ENCODE measurements around the gene SFXN3.

SFXN3 gene

DNA sequence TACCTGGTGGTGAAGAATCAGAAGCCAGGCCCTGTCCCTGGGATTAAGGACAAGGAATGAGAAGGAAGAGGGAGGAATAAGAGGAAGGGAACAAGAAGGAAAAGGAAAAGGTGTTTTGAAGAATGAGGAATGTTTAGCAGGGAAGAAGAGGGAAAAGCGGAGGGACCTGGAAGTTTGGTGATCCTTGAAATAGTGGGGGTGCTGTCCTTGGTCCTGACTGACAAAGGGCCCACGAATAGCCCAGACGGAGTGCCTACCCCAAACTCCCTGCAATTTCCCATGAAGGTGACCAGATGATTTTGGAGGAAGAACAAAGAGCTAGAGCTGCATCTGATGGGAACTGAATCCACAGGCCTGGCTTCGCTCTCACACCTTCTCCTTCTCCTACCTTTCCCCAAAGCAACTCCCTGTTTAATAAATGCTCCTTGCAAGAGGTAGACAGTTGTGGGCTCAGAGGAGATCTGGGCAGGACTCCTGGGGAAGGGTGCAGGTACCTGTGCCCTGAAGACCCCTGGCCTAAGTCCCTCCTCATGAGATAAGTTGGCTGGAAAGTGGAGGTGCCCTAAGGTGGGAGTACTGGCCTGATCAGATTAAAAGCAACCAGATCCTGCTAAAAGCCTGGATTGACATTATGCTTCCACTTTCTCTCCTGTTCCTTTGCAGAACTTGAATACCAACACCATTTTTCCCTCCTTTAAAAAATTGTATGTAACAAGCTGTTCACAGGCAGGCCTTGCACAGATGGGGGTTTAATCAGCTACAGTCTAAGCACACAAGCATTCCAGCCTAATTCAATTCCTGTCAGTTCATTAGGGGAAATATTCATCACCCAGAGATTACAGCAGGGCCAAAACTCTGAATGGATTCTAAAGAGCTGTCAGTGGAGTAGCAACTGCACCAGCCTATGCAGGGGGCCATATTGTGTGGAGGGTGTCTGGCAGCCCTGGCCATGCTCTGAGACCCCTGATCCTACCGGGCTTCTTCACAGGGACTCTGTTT, 50.2 kb downstream of the SFXN3 start:
- no peak overlapping the region for H3K4me3 ChIP-seq (replicated peaks; ENCODE audit: low read depth, low read length)
- TF ChIP-seq, protein P1, sequence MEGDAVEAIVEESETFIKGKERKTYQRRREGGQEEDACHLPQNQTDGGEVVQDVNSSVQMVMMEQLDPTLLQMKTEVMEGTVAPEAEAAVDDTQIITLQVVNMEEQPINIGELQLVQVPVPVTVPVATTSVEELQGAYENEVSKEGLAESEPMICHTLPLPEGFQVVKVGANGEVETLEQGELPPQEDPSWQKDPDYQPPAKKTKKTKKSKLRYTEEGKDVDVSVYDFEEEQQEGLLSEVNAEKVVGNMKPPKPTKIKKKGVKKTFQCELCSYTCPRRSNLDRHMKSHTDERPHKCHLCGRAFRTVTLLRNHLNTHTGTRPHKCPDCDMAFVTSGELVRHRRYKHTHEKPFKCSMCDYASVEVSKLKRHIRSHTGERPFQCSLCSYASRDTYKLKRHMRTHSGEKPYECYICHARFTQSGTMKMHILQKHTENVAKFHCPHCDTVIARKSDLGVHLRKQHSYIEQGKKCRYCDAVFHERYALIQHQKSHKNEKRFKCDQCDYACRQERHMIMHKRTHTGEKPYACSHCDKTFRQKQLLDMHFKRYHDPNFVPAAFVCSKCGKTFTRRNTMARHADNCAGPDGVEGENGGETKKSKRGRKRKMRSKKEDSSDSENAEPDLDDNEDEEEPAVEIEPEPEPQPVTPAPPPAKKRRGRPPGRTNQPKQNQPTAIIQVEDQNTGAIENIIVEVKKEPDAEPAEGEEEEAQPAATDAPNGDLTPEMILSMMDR (IDR thresholded peaks at IDR 0.05; ENCODE audit: low read depth, low read length, missing control alignments): no peak
- no peak for DNase-seq (ENCODE audit: extremely low read depth, low read depth)

DNA sequence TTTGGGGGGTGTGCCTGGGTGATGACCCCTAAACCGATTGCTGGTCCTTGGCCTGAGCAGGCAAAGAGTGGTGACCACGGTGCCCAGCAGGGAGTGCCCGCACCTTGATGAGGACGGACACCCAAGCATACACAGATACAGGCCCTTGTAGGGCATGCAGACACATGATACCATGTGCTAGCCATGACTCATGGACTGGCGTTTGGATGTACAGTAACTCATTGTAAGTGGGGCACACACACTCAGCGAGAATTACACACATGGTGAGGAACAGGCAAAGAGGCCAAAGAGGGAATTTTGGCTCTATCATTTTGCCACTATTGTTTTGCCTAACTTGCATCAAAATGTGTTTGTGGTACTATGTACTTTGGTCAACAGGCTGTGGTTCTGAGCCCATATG, 54.8 kb downstream of the SFXN3 start:
- H3K4me3 ChIP-seq (replicated peaks; ENCODE audit: low read depth, low read length): no peak overlapping the region
- TF ChIP-seq, protein P1 (IDR thresholded peaks at IDR 0.05; ENCODE audit: low read depth, low read length, missing control alignments): no peak
- no peak for DNase-seq (ENCODE audit: extremely low read depth, low read depth)

DNA sequence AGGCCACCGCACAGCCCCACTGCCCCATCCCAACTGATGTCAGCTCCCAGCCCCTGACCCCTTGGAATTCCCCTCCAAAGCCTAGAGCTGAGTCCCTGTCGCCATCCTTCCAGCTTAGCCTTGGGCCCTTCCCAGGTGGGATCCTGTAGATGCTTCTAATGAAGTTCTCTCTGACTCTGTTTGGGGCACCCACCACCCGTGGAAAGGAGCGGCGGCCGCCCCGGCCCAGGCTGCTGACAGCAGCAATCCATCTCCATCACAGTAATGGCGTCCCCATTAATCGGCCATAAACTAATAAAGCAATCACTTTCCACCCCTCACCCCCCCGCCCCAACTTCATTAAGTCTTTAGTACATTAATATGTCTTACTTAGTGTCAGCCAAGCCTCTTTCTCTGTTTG, 56.3 kb downstream of the SFXN3 start:
- TF ChIP-seq, protein P1 (IDR thresholded peaks at IDR 0.05; ENCODE audit: low read depth, low read length, missing control alignments): no peak
- no peak overlapping the region for H3K4me3 ChIP-seq (replicated peaks; ENCODE audit: low read depth, low read length)
- DNase-seq (ENCODE audit: extremely low read depth, low read depth): no peak

GRCh38 chr10:101087965-101088364, 56.9 kb downstream of the SFXN3 start:
- TF ChIP-seq, protein P1 (IDR thresholded peaks at IDR 0.05; ENCODE audit: low read depth, low read length, missing control alignments): no peak
- DNase-seq (ENCODE audit: extremely low read depth, low read depth): no peak
- H3K4me3 ChIP-seq (replicated peaks; ENCODE audit: low read depth, low read length): no peak overlapping the region

DNA sequence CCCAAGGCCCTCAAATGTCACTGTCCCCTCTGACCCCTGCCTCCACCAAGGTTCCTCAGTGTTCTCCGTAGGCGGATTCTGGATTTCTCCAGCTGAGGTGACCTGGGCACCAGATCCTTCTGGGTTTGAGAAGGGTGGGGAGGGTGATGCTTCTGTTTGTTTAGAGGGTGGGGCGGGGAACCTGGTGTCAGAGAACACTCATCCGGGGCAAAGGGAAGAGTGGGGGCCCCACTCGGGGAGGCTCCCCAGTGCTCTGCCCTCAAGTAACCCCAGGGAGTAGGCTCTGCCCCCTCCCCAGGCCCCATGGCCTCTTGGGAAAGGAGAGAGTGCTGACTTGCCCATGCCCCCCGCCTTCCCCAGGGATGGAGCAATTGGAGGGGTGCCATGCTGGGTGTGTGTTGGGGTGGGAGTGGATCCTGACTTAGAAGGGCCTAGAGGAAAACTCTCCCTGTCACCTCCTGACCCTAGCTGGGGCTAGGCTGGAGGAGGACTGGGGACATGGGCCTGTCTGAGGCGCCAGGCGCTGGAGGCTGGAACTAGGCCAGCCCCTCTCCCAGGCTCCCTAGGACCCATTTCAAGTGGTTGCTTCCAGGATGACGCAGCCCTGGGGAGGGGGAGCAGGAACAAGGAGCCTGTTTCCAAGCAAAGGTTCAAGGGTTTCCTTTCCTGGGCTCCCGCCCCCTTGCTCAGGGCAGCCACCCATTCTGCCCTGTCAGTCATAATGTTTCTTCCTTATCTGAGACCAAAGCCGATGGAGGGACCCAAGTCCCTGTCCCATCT, 58.7 kb downstream of the SFXN3 start:
- DNase-seq (ENCODE audit: extremely low read depth, low read depth): no peak
- no peak overlapping the region for H3K4me3 ChIP-seq (replicated peaks; ENCODE audit: low read depth, low read length)
- TF ChIP-seq, protein P1 (IDR thresholded peaks at IDR 0.05; ENCODE audit: low read depth, low read length, missing control alignments): no peak

DNA sequence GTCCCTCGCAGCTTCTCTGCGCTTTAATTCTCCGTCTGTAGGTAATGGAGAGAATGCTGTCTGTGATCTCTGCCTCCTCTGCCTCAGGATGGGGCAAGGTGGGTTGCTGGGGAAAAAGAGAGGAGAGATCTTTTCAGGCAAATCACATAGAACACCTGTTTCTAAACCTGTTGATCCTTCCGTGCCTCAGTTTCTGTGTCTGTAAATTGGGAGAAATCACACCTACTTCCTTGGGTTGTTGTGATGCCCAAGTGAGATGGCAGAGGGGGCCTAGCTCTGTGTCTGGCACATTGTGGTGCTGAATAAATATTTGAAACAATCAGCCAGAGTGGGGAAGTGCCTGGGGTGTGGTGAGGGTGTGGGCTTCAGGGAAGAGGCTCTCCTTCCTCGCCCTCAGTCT, 59.6 kb downstream of the SFXN3 start:
- no peak for DNase-seq (ENCODE audit: extremely low read depth, low read depth)
- no peak overlapping the region for H3K4me3 ChIP-seq (replicated peaks; ENCODE audit: low read depth, low read length)
- TF ChIP-seq, protein P1 (IDR thresholded peaks at IDR 0.05; ENCODE audit: low read depth, low read length, missing control alignments): no peak
